ENCODE measurements around the gene EEA1.

DNA sequence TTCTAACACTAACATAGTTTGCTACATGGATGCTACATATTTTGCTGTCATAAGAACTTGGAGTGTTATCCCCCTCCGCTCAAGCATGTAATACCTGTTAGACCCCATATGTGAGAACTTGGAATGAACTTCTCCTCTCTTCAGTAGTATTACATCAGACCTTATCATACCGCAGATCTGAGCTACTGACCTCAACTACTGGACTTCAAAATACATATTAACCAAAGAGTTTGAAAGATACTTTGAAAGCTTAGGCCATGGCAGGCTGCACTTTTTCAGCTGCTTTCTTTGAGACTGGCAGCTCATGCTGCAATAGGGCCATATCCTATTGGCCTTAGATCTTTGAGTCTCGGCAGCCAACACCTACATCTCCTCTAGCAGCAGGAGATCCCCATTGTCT is 74.8 kb downstream of the EEA1 start:
- TF ChIP-seq, protein P1, sequence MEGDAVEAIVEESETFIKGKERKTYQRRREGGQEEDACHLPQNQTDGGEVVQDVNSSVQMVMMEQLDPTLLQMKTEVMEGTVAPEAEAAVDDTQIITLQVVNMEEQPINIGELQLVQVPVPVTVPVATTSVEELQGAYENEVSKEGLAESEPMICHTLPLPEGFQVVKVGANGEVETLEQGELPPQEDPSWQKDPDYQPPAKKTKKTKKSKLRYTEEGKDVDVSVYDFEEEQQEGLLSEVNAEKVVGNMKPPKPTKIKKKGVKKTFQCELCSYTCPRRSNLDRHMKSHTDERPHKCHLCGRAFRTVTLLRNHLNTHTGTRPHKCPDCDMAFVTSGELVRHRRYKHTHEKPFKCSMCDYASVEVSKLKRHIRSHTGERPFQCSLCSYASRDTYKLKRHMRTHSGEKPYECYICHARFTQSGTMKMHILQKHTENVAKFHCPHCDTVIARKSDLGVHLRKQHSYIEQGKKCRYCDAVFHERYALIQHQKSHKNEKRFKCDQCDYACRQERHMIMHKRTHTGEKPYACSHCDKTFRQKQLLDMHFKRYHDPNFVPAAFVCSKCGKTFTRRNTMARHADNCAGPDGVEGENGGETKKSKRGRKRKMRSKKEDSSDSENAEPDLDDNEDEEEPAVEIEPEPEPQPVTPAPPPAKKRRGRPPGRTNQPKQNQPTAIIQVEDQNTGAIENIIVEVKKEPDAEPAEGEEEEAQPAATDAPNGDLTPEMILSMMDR (IDR thresholded peaks at IDR 0.05) = no peak
- no peak for TF ChIP-seq POLR2A (IDR thresholded peaks at IDR 0.05)

Measured in transverse colon (tissue), 3 donors.